Adipocyte (in vitro differentiated cells): Measurements from ENCODE around the gene STAC3.
A peak's percentile ranks its signal among the peaks of the same experiment; 100 is the strongest.

ENCODE experiments used
- DNase-seq: peaks from one replicate; pipeline ENCODE4 v3.0.0-alpha.2; 2015; ENCODE audit warnings: low read depth
- H3K27me3 ChIP-seq: replicated peaks from 2 replicates; pipeline ENCODE4 v1.7.0; 2013; ENCODE audit warnings: mild to moderate bottlenecking, low read length, moderate library complexity; ENCODE audit not compliant: control insufficient read depth, insufficient read depth
- H3K36me3 ChIP-seq: 2 replicates; pipeline ENCODE4 v1.7.0; 2013; ENCODE audit warnings: low read length, mild to moderate bottlenecking, moderate library complexity; ENCODE audit not compliant: control insufficient read depth, insufficient read depth, severe bottlenecking
- H3K4me1 ChIP-seq: 2 replicates; pipeline ENCODE4 v1.7.0; 2013; ENCODE audit warnings: mild to moderate bottlenecking, low read length, moderate library complexity; ENCODE audit not compliant: control insufficient read depth, insufficient read depth
- H3K4me3 ChIP-seq: 2 replicates; pipeline ENCODE4 v1.7.0; 2013; ENCODE audit warnings: mild to moderate bottlenecking, low read length, moderate library complexity
- H3K9ac ChIP-seq: 2 replicates; pipeline ENCODE4 v1.7.0; 2013; ENCODE audit warnings: mild to moderate bottlenecking, low read length, moderate library complexity
- H3K9me3 ChIP-seq: 2 replicates; pipeline ENCODE4 v1.7.0; 2013; ENCODE audit warnings: mild to moderate bottlenecking, low read length, moderate library complexity; ENCODE audit not compliant: control insufficient read depth

Gene STAC3

DNA sequence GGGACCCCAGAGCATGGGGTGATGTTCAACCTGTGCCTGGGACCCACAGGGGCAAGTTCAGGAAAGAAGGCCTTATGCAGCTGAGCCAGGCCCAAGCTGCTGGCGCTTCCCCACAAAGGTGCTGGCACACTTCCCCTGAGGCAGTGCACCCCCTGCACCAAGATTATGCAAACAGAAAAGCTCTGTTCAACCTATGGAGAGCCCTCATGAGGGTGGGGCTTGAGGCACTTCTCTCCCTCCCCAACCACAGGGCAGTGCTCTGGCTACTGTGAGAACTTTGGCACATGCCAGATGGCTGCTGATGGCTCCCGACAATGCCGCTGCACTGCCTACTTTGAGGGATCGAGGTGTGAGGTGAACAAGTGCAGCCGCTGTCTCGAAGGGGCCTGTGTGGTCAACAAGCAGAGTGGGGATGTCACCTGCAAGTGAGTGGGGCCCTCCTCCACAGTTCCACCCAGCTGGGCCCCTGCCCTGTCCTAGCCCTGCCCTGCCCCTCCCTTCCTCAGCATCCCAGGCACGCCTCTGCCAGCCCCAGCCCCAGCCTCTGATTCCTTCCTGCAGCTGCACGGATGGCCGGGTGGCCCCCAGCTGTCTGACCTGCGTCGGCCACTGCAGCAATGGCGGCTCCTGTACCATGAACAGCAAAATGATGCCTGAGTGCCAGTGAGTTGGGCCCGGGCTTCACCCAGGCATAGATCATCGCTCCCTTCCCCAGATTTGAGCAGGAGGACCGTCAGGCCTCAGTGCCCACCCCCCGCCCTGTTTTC, 39.9 kb downstream of the STAC3 start:
- Histone ChIP-seq H3K9me3 (no peaks in the 10 kb centered on the region), H3K4me3 (no peak overlapping the region), H3K27me3 (no peaks in the 10 kb centered on the region), H3K9ac (no peak overlapping the region), H3K4me1 (peaks cover 31% of the 10 kb centered on the region), H3K36me3 (peaks cover 74% of the 10 kb centered on the region)
- DNase-seq, result no peak

DNA sequence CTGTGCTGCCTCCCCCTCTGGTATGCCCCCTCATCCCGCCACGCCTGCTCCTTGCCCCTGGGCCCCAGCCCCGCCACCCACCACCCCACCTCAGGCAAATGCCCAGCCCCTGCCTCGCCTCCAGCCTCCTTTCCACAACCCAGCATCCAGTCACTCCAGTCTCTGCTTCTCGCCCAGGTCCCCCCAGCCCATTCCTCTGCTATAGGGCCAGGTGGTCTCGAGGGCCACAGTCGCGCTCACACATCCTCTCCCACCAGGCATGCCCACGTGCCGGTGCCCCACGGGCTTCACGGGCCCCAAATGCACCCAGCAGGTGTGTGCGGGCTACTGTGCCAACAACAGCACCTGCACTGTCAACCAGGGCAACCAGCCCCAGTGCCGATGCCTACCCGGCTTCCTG, 40.5 kb downstream of the STAC3 start:
- H3K27me3 ChIP-seq, result no peaks in the 10 kb centered on the region
- H3K9ac ChIP-seq, result no peak overlapping the region
- peaks cover 25% of the 10 kb centered on the region for H3K4me1 ChIP-seq
- no peaks in the 10 kb centered on the region for H3K9me3 ChIP-seq
- H3K4me3 ChIP-seq, result no peak overlapping the region
- peaks cover 80% of the 10 kb centered on the region for H3K36me3 ChIP-seq
- DNase-seq, result no peak

DNA sequence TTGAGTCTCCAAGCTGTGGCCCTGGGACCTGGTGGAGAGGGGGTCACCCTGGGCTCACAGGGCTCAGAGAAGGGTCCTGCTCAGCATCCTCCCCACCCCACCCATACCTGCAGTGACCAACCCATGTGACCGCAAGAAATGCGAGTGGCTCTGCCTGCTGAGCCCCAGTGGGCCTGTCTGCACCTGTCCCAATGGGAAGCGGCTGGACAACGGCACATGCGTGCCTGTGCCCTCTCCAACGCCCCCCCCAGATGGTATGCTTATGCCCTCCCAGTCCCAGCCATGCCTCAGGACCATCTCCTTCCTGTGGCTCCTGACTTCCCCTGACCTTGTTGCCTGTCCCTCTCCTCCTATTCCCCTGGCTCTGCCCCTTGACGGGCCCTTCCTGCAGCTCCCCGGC, 41.1 kb downstream of the STAC3 start:
- Histone ChIP-seq H3K27me3 (no peaks in the 10 kb centered on the region), H3K4me3 (no peak overlapping the region), H3K9me3 (no peaks in the 10 kb centered on the region), H3K36me3 (peaks cover 86% of the 10 kb centered on the region), H3K9ac (no peak overlapping the region), H3K4me1 (peaks cover 21% of the 10 kb centered on the region)
- DNase-seq, result no peak

DNA sequence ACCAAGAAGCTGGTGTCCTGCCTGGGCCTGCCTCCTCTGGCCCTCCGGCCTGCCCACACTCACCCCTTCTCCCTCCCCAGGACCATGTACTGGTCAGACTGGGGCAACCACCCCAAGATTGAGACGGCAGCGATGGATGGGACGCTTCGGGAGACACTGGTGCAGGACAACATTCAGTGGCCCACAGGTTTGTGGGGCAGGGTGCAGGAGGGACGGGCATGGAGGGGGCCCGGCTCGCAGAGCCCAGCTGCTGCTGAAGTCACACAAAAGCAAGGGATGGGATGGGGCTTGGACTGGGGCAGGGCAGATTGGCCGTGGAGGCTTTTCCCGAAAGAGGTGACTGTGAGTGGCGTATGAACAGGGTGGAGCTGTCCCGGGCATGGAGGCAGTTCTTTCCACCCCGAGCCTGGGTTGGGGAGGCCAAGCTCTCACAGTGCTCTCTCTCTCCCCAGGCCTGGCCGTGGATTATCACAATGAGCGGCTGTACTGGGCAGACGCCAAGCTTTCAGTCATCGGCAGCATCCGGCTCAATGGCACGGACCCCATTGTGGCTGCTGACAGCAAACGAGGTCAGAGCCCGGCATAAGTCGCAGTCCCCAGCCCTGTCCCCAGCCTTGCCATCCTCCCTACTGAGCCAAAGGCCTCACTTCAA, 42.2 kb downstream of the STAC3 start:
- H3K9ac ChIP-seq, result peak overlapping the region; percentile 37
- peaks cover 15% of the 10 kb centered on the region for H3K4me1 ChIP-seq
- no peak overlapping the region for H3K4me3 ChIP-seq
- H3K9me3 ChIP-seq, result no peaks in the 10 kb centered on the region
- H3K27me3 ChIP-seq, result no peaks in the 10 kb centered on the region
- H3K36me3 ChIP-seq, result peaks cover 94% of the 10 kb centered on the region
- no peak for DNase-seq

DNA sequence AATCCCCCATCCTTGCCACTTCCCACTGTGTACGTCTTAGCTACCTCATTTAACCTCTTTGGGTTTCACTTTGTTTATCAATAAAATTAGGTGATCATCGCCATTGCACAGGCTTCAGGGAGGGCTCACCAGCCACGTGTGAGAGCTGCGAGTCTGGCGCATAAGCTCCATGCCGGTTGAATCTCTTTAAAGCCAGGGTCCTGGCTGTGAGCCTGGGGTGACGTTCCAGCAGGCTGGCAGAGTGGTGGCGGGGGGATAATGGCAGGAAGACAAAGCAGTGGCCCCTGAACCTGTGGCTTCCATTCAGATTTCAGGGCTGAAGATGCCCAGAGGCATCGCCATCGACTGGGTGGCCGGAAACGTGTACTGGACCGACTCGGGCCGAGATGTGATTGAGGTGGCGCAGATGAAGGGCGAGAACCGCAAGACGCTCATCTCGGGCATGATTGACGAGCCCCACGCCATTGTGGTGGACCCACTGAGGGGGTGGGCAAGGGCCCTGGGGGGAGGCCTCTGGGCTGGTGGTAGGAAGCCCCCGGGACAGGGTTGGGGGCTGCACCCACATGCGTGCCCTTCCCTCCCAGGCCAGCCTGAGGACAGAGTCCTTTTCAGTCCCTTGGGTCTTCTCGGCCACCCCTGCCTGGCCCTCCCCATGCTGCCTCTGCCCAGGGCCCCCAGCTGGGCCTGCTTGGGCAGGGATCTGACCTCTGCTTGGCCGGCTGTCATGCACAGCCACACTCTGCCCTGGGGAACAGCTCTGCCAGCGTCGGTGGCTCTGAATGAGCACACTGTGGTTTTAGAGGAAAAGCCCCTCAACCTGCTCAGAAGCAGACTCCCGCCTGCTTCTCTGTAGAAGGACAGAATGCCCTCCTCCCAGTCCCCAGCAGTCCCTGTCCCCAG, 43.0 kb downstream of the STAC3 start:
- H3K36me3 ChIP-seq, result peaks cover 96% of the 10 kb centered on the region
- peak overlapping the region; percentile 37 for H3K9ac ChIP-seq
- peaks cover 10% of the 10 kb centered on the region for H3K4me1 ChIP-seq
- H3K4me3 ChIP-seq, result no peak overlapping the region
- DNase-seq, result no peak
- no peaks in the 10 kb centered on the region for H3K9me3 ChIP-seq
- no peaks in the 10 kb centered on the region for H3K27me3 ChIP-seq

DNA sequence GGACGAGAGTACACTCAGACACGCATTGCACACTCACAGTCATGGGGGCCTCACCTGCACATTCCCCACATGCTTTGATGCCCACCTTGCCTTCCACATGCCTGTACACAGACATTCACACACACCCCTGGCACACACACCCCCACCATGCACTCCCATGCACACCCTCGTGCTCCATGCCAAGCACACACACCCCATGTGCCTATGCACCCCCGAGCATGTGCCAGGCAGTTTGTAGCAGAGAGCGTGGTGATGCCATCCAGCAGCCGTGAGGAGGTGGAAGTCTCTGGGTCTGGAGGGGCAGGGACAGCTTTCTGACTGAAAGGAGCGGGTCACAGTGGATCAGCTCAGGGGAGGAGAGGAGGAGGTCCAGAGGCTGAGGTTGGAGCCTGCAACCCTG, 45.1 kb downstream of the STAC3 start:
- Histone ChIP-seq H3K4me1 (no peaks in the 10 kb centered on the region), H3K9me3 (no peaks in the 10 kb centered on the region), H3K27me3 (no peaks in the 10 kb centered on the region), H3K9ac (no peak overlapping the region), H3K4me3 (no peak overlapping the region), H3K36me3 (peaks cover 95% of the 10 kb centered on the region)
- no peak for DNase-seq

DNA sequence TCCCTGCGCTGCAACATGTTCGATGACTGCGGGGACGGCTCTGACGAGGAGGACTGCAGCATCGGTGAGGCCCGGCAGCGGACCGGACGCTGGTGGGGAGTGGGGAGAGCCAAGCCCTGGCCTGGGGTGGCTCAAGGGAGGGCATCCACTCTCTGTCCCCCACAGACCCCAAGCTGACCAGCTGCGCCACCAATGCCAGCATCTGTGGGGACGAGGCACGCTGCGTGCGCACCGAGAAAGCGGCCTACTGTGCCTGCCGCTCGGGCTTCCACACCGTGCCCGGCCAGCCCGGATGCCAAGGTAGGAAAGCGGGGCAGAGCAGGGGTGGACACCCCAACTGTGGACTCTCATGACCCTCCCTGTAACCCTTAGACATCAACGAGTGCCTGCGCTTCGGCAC, 45.8 kb downstream of the STAC3 start:
- H3K9ac ChIP-seq, result no peak overlapping the region
- H3K36me3 ChIP-seq, result peaks cover 95% of the 10 kb centered on the region
- H3K9me3 ChIP-seq, result no peaks in the 10 kb centered on the region
- no peaks in the 10 kb centered on the region for H3K27me3 ChIP-seq
- DNase-seq, result no peak
- no peaks in the 10 kb centered on the region for H3K4me1 ChIP-seq
- no peak overlapping the region for H3K4me3 ChIP-seq

DNA sequence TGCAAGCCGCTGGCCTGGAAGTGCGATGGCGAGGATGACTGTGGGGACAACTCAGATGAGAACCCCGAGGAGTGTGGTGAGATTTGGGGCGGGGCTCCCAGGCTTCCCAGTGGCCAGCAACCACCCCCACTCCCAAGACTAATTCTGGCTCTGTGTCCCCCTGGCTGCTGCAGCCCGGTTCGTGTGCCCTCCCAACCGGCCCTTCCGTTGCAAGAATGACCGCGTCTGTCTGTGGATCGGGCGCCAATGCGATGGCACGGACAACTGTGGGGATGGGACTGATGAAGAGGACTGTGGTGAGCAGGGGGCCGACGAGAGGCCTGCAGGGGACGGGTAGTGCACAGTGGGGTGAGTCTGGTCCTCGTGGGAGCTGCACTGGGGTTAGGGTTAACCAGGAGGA, 46.5 kb downstream of the STAC3 start:
- no peaks in the 10 kb centered on the region for H3K4me1 ChIP-seq
- H3K4me3 ChIP-seq, result no peak overlapping the region
- peaks cover 95% of the 10 kb centered on the region for H3K36me3 ChIP-seq
- no peak for DNase-seq
- no peak overlapping the region for H3K9ac ChIP-seq
- no peaks in the 10 kb centered on the region for H3K9me3 ChIP-seq
- no peaks in the 10 kb centered on the region for H3K27me3 ChIP-seq

DNA sequence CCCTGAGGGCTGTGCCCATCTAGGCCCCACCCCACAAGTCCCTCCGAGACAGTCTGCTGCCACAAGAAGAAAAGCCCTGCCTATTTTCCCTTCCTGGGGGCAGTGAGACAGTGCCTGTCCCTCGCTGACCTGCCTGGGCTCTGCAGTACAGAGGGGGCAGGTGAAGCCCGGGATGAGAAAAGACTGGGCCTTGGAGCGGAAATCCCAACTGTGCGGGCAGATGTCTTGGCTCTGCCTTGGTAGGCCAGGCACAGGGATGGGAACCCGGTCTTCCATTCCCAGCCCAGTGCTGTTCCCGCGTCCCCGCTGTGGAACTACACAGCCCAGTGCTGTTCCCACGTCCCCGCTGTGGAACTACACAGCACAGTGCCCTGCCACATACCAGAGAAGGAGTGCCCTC, 47.2 kb downstream of the STAC3 start:
- DNase-seq, result no peak
- Histone ChIP-seq H3K9me3 (no peaks in the 10 kb centered on the region), H3K36me3 (peaks cover 95% of the 10 kb centered on the region), H3K4me1 (no peaks in the 10 kb centered on the region), H3K27me3 (no peaks in the 10 kb centered on the region), H3K9ac (no peak overlapping the region), H3K4me3 (no peak overlapping the region)

DNA sequence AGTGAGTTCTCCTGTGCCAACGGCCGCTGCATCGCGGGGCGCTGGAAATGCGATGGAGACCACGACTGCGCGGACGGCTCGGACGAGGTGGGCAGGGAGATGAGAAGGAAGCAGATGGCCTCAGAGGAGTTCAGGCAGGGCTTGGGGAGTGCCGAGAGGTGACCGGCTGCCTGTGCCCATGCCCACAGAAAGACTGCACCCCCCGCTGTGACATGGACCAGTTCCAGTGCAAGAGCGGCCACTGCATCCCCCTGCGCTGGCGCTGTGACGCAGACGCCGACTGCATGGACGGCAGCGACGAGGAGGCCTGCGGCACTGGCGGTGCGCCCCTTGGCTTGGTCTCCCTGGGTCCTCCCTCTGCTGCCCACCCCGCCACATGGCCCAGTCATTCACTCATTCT, 47.8 kb downstream of the STAC3 start:
- Histone ChIP-seq H3K4me3 (no peak overlapping the region), H3K36me3 (peaks cover 95% of the 10 kb centered on the region), H3K27me3 (no peaks in the 10 kb centered on the region), H3K9me3 (no peaks in the 10 kb centered on the region), H3K4me1 (no peaks in the 10 kb centered on the region), H3K9ac (no peak overlapping the region)
- no peak for DNase-seq

DNA sequence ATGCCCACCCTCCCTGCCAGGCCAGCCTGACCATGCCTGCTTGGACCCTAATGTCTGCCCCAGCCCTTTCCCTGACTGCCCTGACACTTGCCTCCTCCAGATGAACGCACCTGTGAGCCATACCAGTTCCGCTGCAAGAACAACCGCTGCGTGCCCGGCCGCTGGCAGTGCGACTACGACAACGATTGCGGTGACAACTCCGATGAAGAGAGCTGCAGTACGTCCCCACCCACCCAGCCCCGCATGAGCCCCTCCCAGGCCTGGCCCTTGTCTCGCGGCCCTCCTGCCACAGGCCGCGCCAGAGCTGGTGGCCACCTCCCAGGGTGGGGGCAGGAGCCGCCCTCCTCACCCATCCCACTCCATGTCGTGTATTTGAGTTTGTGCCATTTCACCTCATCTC, 48.7 kb downstream of the STAC3 start:
- Histone ChIP-seq H3K4me3 (no peak overlapping the region), H3K9me3 (no peaks in the 10 kb centered on the region), H3K9ac (no peak overlapping the region), H3K36me3 (peaks cover 95% of the 10 kb centered on the region), H3K27me3 (no peaks in the 10 kb centered on the region), H3K4me1 (no peaks in the 10 kb centered on the region)
- DNase-seq, result no peak
